VCaP (cell line): ENCODE measurements around the gene RAB13.
A peak's percentile ranks its signal among the peaks of the same experiment; 100 is the strongest.

Experiments
- H3K27ac ChIP-seq: fragments of 450-650 bp; 2 replicates; pipeline ENCODE4 v1.5.1; 2017
- CTCF ChIP-seq: fragments of 450-650 bp; conservative IDR thresholded peaks from 2 replicates; pipeline ENCODE4 v1.5.1; 2017; ENCODE audit warnings: mild to moderate bottlenecking, moderate library complexity

RAB13 gene

GRCh38 chr1:153973071-153973470, 13.1 kb downstream of the RAB13 start:
- no peak overlapping the region; the same call in 1 of the 2 replicates for H3K27ac ChIP-seq
- TF ChIP-seq CTCF, result no peak

GRCh38 chr1:153970346-153970745, 15.8 kb downstream of the RAB13 start:
- H3K27ac ChIP-seq, result no peak overlapping the region; the same call in 1 of the 2 replicates
- TF ChIP-seq CTCF, result no peak

- no peak for TF ChIP-seq CTCF
- H3K27ac ChIP-seq, result peak overlapping the region; percentile 99
These were observed 17.2 kb downstream of the RAB13 start for GRCh38 chr1:153968972-153969371.

GRCh38 chr1:153968408-153968807, 17.7 kb downstream of the RAB13 start:
- peak overlapping the region; percentile 99 for H3K27ac ChIP-seq
- TF ChIP-seq CTCF, result no peak

- H3K27ac ChIP-seq, result peak overlapping the region; percentile 99
- no peak for TF ChIP-seq CTCF
These were observed 18.2 kb downstream of the RAB13 start for GRCh38 chr1:153968000-153968363.

- peak within 1 kb of the TSS; percentile 99 for H3K27ac ChIP-seq
- peak; percentile 54 for TF ChIP-seq CTCF
These were observed 18.8 kb downstream of the RAB13 start, which contains the start of gene CREB3L4 for GRCh38 chr1:153967107-153967999. TSS of gene CREB3L4 (plus strand) at chr1:153967902. CDS start at chr1:153968526, 624 bp downstream.

- TF ChIP-seq CTCF, result no peak
- peak overlapping the region; percentile 99 for H3K27ac ChIP-seq
These were observed 22.2 kb downstream of the RAB13 start for GRCh38 chr1:153963850-153964331.
